HepG2 (cell line): ENCODE data around the gene PRKAR2A. TPM values are rescaled to one million over a fixed set of nuclear protein-coding genes. Genes with fewer than 3 reads are reported as not detected.

Source experiments
- ATAC-seq: fragments of 200-7000 bp; cut with Tn5 transposase; 3 replicates; pipeline ENCODE4 v1.9.1; 2020; ENCODE audit warnings: mild to moderate bottlenecking, moderate library complexity
- BruUV-seq: library from RNA; stranded (reverse); fragments of 400-500 nt; replicated peaks from 2 replicates; lab custom pipeline; 2021; lab: Mats Ljungman, UMichigan
- CTCF ChIA-PET: fragments of 300-600 bp; formaldehyde crosslinking; extraction: SDS; loops from one replicate; lab custom pipeline; 2021; ENCODE audit warnings: low total read pairs, inconsistent platforms, low intra/inter-chr PET ratio; lab: Yijun Ruan, JAX
- POLR2A ChIA-PET: fragments of 350-600 bp; sonication (Branson Sonifier 250); formaldehyde crosslinking; loops from one replicate; lab custom pipeline; 2020; ENCODE audit warnings: antibody characterized with exemption, inconsistent platforms; lab: Yijun Ruan, JAX
- DNase-seq: peaks from one replicate; pipeline ENCODE4 v3.0.0-alpha.2; 2015; ENCODE audit warnings: low spot score
- FAIRE-seq: peaks from 3 replicates; lab custom pipeline; 2011; peaks lifted over from hg19 to GRCh38; lab: Jason Lieb, UNC
- H2AFZ ChIP-seq: one replicate; pipeline ENCODE4 v1.6.1; 2011; ENCODE audit warnings: low read length, inconsistent platforms
- H3K27ac ChIP-seq: fragments of 300-600 bp; 3 replicates; pipeline ENCODE4 v1.8.0; 2011; ENCODE audit warnings: mixed run types, mild to moderate bottlenecking, mixed read lengths, low read length, inconsistent platforms; ENCODE audit not compliant: insufficient read depth; ENCODE audit errors: extremely low read length
- H3K27me3 ChIP-seq, 2 experiments: fragments of 200-600 bp in 1 of 2; 2 replicates in 1 of 2; 3 replicates in 1 of 2; pipeline versions ENCODE4 v1.6.0 to v1.8.0; 2011; ENCODE audit warnings: low read length in 2 of 2, mild to moderate bottlenecking in 2 of 2, moderate library complexity in 2 of 2, inconsistent platforms in 1 of 2; ENCODE audit not compliant: insufficient read depth in 2 of 2, control insufficient read depth in 1 of 2
- H3K36me3 ChIP-seq, 2 experiments: fragments of 200-600 bp in 1 of 2; replicated peaks in 1 of 2; 2 replicates in 1 of 2; 3 replicates in 1 of 2; pipeline versions ENCODE4 v1.5.1 to v1.8.0; 2011; ENCODE audit warnings: low read length in 2 of 2, inconsistent platforms in 1 of 2; ENCODE audit not compliant: insufficient read depth in 2 of 2, control insufficient read depth in 1 of 2
- H3K4me1 ChIP-seq: 2 replicates; pipeline ENCODE4 v1.5.1; 2012; ENCODE audit warnings: low read length, inconsistent platforms; ENCODE audit not compliant: insufficient read depth
- H3K4me2 ChIP-seq: 2 replicates; pipeline ENCODE4 v1.6.0; 2011; ENCODE audit warnings: low read depth, low read length, inconsistent platforms
- H3K4me3 ChIP-seq, 3 experiments: fragments of 200-600 bp in 1 of 3; sonication (generic), shearing (Covaris generic) in 1 of 3; replicated peaks in 1 of 3; 2 replicates each; pipeline ENCODE4 v1.5.1; 2011 to 2016; ENCODE audit warnings: low read length in 3 of 3, inconsistent platforms in 2 of 3, low read depth in 2 of 3, mild to moderate bottlenecking in 2 of 3, control low read depth in 1 of 3, mixed read lengths in 1 of 3; ENCODE audit not compliant: insufficient read depth in 1 of 3
- H3K79me2 ChIP-seq: one replicate; pipeline ENCODE4 v1.6.1; 2011; ENCODE audit warnings: low read length, inconsistent platforms; ENCODE audit not compliant: insufficient read depth
- H3K9ac ChIP-seq: 2 replicates; pipeline ENCODE4 v1.6.0; 2011; ENCODE audit warnings: mild to moderate bottlenecking, low read depth, low read length, inconsistent platforms; ENCODE audit not compliant: insufficient read depth
- H3K9me3 ChIP-seq: 2 replicates; pipeline ENCODE4 v1.5.1; 2012; ENCODE audit warnings: mild to moderate bottlenecking, low read length
- H4K20me1 ChIP-seq: 2 replicates; pipeline ENCODE4 v1.6.0; 2011; ENCODE audit warnings: inconsistent platforms, mild to moderate bottlenecking, low read length, moderate library complexity; ENCODE audit not compliant: insufficient read depth
- KMT2B ChIP-seq: IDR thresholded peaks from 2 replicates; pipeline ENCODE4 v1.6.1; 2016; ENCODE audit warnings: missing genetic modification reagents, missing compliant biosample characterization
- NCOR1 ChIP-seq: fragments of 200-600 bp; sonication (generic); IDR thresholded peaks from 2 replicates; pipeline ENCODE4 v1.7.0; 2017; ENCODE audit warnings: antibody characterized with exemption, low read length, borderline replicate concordance
- RFX1 ChIP-seq: fragments of 450-650 bp; IDR thresholded peaks from 2 replicates; pipeline ENCODE4 v1.6.1; 2017
- ZBTB3 ChIP-seq: sonication (generic); formaldehyde crosslinking; IDR thresholded peaks from 2 replicates; pipeline ENCODE4 v1.4.0; 2020; ENCODE audit warnings: low read depth, mild to moderate bottlenecking, moderate library complexity, missing genetic modification reagents, borderline replicate concordance
- ZNF10 ChIP-seq: sonication (generic); formaldehyde crosslinking; IDR thresholded peaks from 2 replicates; pipeline ENCODE4 v1.4.0; 2020; ENCODE audit warnings: mild to moderate bottlenecking, low read depth, missing genetic modification reagents, borderline replicate concordance
- ZNF44 ChIP-seq: sonication (generic); formaldehyde crosslinking; IDR thresholded peaks from 2 replicates; pipeline ENCODE4 v1.5.1; 2020; ENCODE audit warnings: mild to moderate bottlenecking, missing genetic modification reagents
- ZNF746 ChIP-seq: sonication (generic); formaldehyde crosslinking; IDR thresholded peaks from 2 replicates; pipeline ENCODE4 v1.8.0; 2022; ENCODE audit warnings: mild to moderate bottlenecking, missing genetic modification reagents
- WGBS: methylation state at CpG from one replicate; pipeline ENCODE4 v1.1.6; 2017; ENCODE audit warnings: low lambda C conversion rate; 5-methylcytosine and 5-hydroxymethylcytosine counted together
- in situ Hi-C: cut with HindIII; loops from 2 replicates; pipeline ENCODE4 v1.10.0; 2017; ENCODE audit warnings: low pct_unique_long_range_greater_than_20kb; ENCODE audit not compliant: extremely low pct_ligation_motif_present
- intact Hi-C: fragments of 100-400 bp; cut with micrococcal nuclease; formaldehyde crosslinking; loops from one replicate; pipeline ENCODE4 v1.10.0; 2022; ENCODE audit not compliant: unreplicated experiment
- polyA plus RNA-seq, 8 experiments: library from polyadenylated mRNA; depleted of rRNA in 3 of 8; stranded (reverse) in 7 of 8; unstranded in 1 of 8; fragments of >200 nt; fragmentation: Illumina TruSeq in 4 of 8; extraction: Trizol in 4 of 8; gene quantifications; 2 replicates each; pipeline versions ENCODE4 v1.2.1 to v1.2.3, GENCODE V29; 2011 to 2016; ENCODE audit warnings: low read depth in 4 of 8, missing spikeins in 1 of 8, mixed read lengths in 1 of 8; ENCODE audit not compliant: insufficient read depth in 1 of 8
- total RNA-seq, 5 experiments: library from RNA; depleted of rRNA; stranded (reverse); fragments of >200 nt; fragmentation: Illumina TruSeq; extraction: Trizol; gene quantifications; 2 replicates each; pipeline ENCODE4 v1.2.3, GENCODE V29; 2016; ENCODE audit warnings: low read depth in 1 of 5
- TF ChIP-seq, protein P1 (sequence below): sonication (generic); formaldehyde crosslinking; IDR thresholded peaks from 2 replicates; pipeline ENCODE4 v1.8.1; 2023; ENCODE audit warnings: mild to moderate bottlenecking, missing genetic modification reagents
- TF ChIP-seq, protein P2 (sequence below): sonication (generic); formaldehyde crosslinking; IDR thresholded peaks from 2 replicates; pipeline ENCODE4 v1.4.0; 2020; ENCODE audit warnings: mild to moderate bottlenecking, missing genetic modification reagents
- TF ChIP-seq, protein P3 (sequence below): sonication (generic); formaldehyde crosslinking; IDR thresholded peaks from 2 replicates; pipeline ENCODE4 v1.4.0; 2020; ENCODE audit warnings: missing genetic modification reagents
- TF ChIP-seq, protein P4 (sequence below): sonication (generic); formaldehyde crosslinking; IDR thresholded peaks from 2 replicates; pipeline ENCODE4 v1.5.0; 2020; ENCODE audit warnings: mild to moderate bottlenecking, missing genetic modification reagents
- TF ChIP-seq, protein P5 (sequence below): sonication (generic); formaldehyde crosslinking; IDR thresholded peaks from 2 replicates; pipeline ENCODE4 v1.9.0; 2021; ENCODE audit warnings: missing genetic modification reagents, borderline replicate concordance

The PRKAR2A gene
- total and polyA plus RNA-seq, 2 of the 13 experiments (the other 11 are each of a cell fraction or from before 2014, with no cell fraction given) = 11.8 to 29.2 TPM

DNA sequence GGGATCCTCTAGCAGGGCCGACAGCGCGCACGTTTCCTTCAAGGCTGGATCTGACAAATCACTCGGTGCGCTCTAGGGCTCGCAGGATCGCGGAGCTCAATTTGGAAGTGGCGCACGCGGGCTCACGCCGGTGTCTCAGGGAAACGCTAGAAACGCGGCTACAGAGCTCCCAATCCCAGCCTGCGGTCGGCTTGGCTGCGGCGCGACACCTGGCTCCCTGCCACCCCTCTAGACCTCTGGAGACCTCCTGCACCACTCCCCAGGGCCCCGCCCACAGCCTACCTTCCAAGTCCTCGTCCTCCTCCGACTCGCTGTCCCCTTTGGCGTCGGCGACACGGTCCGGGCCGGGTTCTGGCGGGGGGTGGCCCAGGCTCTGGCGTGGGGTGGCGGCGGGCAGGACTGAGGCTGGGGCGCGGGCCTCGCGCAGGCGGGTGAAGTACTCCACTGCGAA, 596 bp downstream of the PRKAR2A start:
- intact Hi-C loops = loop anchor here (1.0 to 10.0 kb wide), 3 partner anchors 50 to 70 kb away; partner anchors contain the start of gene ARIH2
- ATAC-seq (peak; percentile 78), FAIRE-seq (no peak), DNase-seq (peak; percentile 55)
- Histone ChIP-seq H3K4me2 (peak overlapping the region; percentile 86), H2AFZ (no peak overlapping the region), H3K27me3 (no peaks in the 10 kb centered on the region), H3K4me3 (peak overlapping the region; percentile 67 to 89 (median 78)), H3K79me2 (peaks cover 16% of the 10 kb centered on the region), H3K27ac (peak overlapping the region; percentile 88), H3K9me3 (no peaks in the 10 kb centered on the region), H4K20me1 (no peaks in the 10 kb centered on the region), H3K9ac (peak overlapping the region; percentile 81), H3K4me1 (peaks cover 26% of the 10 kb centered on the region), H3K36me3 (no peaks in the 10 kb centered on the region)
- CTCF ChIA-PET = no interaction called here
- POLR2A ChIA-PET = interaction anchor here (0.5 to 2.0 kb wide), 15 partner anchors 9 to 274 kb away, joined by 3 to 27 read pairs (median 4); partner anchors contain the start of genes ARIH2, IMPDH2, SLC25A20 and USP19
- WGBS = 1% methylated on average over 20 of the region's 42 CpGs
- in situ Hi-C loops = no loop called here
- no TSS peak for BruUV-seq
- TF ChIP-seq, protein P1, sequence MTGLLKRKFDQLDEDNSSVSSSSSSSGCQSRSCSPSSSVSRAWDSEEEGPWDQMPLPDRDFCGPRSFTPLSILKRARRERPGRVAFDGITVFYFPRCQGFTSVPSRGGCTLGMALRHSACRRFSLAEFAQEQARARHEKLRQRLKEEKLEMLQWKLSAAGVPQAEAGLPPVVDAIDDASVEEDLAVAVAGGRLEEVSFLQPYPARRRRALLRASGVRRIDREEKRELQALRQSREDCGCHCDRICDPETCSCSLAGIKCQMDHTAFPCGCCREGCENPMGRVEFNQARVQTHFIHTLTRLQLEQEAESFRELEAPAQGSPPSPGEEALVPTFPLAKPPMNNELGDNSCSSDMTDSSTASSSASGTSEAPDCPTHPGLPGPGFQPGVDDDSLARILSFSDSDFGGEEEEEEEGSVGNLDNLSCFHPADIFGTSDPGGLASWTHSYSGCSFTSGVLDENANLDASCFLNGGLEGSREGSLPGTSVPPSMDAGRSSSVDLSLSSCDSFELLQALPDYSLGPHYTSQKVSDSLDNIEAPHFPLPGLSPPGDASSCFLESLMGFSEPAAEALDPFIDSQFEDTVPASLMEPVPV (CRISPR knock-in tag) = peak; percentile 67; the same call in 1 of the 2 replicates
- TF ChIP-seq NCOR1 (no peak), KMT2B (peak; percentile 14; the same call in 1 of the 2 replicates), ZNF44 (CRISPR knock-in tag) (peak; percentile 56), ZNF746 (CRISPR knock-in tag) (0 out of 2 replicates have a peak, but pooled peaks have one; percentile 12), ZBTB3 (CRISPR knock-in tag) (no peak), RFX1 (no peak), ZNF10 (CRISPR knock-in tag) (no peak)
- TF ChIP-seq, protein P2, sequence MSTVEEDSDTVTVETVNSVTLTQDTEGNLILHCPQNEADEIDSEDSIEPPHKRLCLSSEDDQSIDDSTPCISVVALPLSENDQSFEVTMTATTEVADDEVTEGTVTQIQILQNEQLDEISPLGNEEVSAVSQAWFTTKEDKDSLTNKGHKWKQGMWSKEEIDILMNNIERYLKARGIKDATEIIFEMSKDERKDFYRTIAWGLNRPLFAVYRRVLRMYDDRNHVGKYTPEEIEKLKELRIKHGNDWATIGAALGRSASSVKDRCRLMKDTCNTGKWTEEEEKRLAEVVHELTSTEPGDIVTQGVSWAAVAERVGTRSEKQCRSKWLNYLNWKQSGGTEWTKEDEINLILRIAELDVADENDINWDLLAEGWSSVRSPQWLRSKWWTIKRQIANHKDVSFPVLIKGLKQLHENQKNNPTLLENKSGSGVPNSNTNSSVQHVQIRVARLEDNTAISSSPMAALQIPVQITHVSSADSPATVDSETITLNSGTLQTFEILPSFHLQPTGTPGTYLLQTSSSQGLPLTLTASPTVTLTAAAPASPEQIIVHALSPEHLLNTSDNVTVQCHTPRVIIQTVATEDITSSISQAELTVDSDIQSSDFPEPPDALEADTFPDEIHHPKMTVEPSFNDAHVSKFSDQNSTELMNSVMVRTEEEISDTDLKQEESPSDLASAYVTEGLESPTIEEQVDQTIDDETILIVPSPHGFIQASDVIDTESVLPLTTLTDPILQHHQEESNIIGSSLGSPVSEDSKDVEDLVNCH = no peak
- TF ChIP-seq, protein P3, sequence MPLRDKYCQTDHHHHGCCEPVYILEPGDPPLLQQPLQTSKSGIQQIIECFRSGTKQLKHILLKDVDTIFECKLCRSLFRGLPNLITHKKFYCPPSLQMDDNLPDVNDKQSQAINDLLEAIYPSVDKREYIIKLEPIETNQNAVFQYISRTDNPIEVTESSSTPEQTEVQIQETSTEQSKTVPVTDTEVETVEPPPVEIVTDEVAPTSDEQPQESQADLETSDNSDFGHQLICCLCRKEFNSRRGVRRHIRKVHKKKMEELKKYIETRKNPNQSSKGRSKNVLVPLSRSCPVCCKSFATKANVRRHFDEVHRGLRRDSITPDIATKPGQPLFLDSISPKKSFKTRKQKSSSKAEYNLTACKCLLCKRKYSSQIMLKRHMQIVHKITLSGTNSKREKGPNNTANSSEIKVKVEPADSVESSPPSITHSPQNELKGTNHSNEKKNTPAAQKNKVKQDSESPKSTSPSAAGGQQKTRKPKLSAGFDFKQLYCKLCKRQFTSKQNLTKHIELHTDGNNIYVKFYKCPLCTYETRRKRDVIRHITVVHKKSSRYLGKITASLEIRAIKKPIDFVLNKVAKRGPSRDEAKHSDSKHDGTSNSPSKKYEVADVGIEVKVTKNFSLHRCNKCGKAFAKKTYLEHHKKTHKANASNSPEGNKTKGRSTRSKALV (CRISPR knock-in tag) = peak; percentile 90; the same call in 1 of the 2 replicates
- TF ChIP-seq, protein P4, sequence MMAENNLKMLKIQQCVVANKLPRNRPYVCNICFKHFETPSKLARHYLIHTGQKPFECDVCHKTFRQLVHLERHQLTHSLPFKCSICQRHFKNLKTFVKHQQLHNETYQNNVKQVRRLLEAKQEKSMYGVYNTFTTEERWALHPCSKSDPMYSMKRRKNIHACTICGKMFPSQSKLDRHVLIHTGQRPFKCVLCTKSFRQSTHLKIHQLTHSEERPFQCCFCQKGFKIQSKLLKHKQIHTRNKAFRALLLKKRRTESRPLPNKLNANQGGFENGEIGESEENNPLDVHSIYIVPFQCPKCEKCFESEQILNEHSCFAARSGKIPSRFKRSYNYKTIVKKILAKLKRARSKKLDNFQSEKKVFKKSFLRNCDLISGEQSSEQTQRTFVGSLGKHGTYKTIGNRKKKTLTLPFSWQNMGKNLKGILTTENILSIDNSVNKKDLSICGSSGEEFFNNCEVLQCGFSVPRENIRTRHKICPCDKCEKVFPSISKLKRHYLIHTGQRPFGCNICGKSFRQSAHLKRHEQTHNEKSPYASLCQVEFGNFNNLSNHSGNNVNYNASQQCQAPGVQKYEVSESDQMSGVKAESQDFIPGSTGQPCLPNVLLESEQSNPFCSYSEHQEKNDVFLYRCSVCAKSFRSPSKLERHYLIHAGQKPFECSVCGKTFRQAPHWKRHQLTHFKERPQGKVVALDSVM (CRISPR knock-in tag) = 0 out of 2 replicates have a peak, but pooled peaks have one; percentile 56
- TF ChIP-seq, protein P5, sequence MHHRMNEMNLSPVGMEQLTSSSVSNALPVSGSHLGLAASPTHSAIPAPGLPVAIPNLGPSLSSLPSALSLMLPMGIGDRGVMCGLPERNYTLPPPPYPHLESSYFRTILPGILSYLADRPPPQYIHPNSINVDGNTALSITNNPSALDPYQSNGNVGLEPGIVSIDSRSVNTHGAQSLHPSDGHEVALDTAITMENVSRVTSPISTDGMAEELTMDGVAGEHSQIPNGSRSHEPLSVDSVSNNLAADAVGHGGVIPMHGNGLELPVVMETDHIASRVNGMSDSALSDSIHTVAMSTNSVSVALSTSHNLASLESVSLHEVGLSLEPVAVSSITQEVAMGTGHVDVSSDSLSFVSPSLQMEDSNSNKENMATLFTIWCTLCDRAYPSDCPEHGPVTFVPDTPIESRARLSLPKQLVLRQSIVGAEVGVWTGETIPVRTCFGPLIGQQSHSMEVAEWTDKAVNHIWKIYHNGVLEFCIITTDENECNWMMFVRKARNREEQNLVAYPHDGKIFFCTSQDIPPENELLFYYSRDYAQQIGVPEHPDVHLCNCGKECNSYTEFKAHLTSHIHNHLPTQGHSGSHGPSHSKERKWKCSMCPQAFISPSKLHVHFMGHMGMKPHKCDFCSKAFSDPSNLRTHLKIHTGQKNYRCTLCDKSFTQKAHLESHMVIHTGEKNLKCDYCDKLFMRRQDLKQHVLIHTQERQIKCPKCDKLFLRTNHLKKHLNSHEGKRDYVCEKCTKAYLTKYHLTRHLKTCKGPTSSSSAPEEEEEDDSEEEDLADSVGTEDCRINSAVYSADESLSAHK (CRISPR knock-in tag) = no peak
